GM13977 (cell line): ENCODE measurements around the gene SCYL1.

ENCODE experiments used
- DNase-seq: peaks from one replicate; pipeline ENCODE4 v3.0.0; 2012; ENCODE audit warnings: low spot score
- in situ Hi-C: fragments of 300-500 bp; cut with MboI; formaldehyde crosslinking; loops from one replicate; pipeline ENCODE4 v1.12.0; 2022; ENCODE audit warnings: low sequenced_read_pairs, low pct_unique_long_range_greater_than_20kb, mixed read lengths, inconsistent platforms; ENCODE audit not compliant: unreplicated experiment
- TF ChIP-seq, protein P1 (sequence below): IDR thresholded peaks from 2 replicates; pipeline ENCODE4 v1.5.1; 2012; ENCODE audit warnings: mild to moderate bottlenecking, control low read depth; ENCODE audit not compliant: insufficient read depth; ENCODE audit errors: extremely low read depth, missing control alignments

Gene SCYL1

DNA sequence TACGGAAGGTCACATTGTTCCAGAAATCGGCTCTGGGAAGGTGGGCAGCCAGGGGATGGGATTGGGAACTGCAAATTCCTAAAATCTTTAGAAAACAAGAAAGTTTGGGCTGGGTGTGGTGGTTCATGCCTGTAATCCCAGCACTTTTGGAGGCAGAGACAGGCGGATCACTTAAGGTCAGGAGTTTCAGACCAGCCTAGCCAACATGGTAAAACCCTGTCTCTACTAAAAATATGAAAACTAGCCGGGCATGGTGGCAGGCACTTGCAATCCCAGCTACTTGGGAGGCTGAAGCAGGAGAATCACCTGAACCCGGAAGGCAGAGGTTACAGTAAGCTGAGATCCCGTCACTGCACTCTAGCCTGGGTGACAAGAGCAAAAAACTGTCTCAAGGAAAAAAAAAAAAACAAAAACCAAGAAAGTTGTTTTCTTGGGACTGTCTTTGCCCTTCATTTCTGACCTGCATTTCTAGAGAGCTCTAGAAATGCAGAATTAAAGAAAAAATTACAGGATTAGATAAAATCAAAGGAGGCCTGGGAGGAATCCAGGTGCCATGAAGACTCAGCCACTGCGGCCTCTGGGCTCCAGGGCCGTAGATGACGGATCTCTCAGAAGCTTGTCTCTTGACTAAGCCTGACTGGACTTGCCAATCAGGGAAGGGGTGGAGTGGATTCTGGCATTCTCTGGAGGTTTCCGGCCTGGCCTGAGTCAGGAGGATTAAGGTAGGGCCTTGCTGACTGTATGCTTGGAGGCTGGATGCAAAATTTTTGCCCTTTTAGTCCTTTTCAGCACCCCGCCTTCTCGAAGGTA is 31.3 kb upstream of the SCYL1 start:
- DNase-seq, result no peak
- in situ Hi-C loops, result no loop called here
- TF ChIP-seq, protein P1, sequence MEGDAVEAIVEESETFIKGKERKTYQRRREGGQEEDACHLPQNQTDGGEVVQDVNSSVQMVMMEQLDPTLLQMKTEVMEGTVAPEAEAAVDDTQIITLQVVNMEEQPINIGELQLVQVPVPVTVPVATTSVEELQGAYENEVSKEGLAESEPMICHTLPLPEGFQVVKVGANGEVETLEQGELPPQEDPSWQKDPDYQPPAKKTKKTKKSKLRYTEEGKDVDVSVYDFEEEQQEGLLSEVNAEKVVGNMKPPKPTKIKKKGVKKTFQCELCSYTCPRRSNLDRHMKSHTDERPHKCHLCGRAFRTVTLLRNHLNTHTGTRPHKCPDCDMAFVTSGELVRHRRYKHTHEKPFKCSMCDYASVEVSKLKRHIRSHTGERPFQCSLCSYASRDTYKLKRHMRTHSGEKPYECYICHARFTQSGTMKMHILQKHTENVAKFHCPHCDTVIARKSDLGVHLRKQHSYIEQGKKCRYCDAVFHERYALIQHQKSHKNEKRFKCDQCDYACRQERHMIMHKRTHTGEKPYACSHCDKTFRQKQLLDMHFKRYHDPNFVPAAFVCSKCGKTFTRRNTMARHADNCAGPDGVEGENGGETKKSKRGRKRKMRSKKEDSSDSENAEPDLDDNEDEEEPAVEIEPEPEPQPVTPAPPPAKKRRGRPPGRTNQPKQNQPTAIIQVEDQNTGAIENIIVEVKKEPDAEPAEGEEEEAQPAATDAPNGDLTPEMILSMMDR, result no peak

DNA sequence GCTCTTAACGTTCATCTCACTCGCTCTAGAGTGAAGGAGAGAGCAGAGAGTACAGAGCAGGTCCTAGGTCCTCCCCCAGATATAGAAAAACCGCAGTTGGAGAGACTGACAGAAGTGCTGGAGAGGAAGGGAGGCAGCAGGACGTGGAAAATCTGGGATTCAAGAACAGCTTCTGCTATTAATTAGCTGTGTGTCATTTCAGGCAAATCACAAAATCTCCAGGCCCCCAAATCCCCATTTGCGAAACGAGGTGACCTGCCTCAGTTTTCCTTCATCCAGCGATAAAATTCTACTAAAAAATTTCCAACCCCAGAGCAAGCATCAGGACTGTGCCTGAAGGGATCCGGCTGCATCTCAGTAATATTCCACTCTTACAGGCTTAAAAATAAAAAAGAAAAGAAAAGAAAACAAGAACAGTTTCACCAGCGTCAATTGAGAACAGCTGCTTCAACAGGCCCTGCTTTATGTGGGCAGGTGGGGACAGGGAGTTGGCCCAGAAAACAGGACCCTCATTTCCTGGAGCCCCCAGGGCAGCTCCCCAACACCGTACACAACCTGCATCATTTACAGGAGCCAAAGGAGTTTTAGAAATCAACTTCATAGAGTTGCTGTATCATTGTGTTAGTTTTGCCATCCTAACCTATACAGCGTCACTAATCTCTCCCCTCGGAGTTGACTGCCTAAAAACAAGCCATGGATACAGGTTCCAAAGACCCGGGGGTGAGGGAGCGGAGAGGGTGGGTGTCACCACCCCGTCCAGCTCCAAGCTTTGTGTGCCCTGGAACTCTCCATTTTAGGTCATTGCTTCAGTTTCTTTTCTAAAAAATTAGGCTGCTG is 28.4 kb upstream of the SCYL1 start:
- TF ChIP-seq, protein P1, result no peak
- in situ Hi-C loops, result no loop called here
- DNase-seq, result no peak

DNA sequence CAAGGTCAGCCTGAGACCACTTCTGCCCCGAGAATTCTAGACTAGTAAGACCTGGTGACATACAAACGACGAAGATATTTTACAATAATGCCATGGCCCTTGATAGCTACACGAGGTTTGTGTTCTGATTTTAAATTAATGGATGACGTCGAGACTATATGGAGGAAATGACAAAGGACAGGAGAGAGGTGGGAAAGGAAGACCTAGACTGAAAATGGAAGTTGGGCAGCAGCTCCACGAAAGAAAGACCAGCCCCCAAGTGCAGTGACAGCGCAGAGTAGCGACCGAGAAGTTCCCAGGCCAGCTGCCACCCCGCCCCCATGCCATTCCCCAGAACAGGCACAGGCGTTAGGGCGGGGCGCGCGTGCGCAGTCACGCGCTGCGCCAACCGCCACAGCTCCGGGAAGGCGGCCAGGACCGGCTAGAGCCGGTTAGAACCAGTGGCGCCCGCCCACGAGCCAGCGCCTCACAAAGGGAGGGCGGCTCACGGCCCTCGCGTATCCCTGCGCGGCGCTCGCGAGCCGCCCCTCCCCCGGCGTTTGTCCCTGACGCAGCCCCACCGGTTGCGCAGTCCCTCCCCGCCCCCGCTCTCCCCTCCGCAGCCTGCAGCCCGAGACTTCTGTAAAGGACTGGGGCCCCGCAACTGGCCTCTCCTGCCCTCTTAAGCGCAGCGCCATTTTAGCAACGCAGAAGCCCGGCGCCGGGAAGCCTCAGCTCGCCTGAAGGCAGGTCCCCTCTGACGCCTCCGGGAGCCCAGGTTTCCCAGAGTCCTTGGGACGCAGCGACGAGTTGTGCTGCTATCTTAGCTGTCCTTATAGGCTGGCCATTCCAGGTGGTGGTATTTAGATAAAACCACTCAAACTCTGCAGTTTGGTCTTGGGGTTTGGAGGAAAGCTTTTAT is 27.5 kb upstream of the SCYL1 start:
- peak; percentile 87 for DNase-seq
- in situ Hi-C loops, result no loop called here
- TF ChIP-seq, protein P1, result no peak

DNA sequence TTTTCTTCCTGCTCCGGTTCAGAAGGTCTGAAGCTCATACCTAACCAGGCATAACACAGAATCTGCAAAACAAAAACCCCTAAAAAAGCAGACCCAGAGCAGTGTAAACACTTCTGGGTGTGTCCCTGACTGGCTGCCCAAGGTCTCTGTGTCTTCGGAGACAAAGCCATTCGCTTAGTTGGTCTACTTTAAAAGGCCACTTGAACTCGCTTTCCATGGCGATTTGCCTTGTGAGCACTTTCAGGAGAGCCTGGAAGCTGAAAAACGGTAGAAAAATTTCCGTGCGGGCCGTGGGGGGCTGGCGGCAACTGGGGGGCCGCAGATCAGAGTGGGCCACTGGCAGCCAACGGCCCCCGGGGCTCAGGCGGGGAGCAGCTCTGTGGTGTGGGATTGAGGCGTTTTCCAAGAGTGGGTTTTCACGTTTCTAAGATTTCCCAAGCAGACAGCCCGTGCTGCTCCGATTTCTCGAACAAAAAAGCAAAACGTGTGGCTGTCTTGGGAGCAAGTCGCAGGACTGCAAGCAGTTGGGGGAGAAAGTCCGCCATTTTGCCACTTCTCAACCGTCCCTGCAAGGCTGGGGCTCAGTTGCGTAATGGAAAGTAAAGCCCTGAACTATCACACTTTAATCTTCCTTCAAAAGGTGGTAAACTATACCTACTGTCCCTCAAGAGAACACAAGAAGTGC is 26.7 kb upstream of the SCYL1 start:
- DNase-seq, result peak; percentile 35
- TF ChIP-seq, protein P1, result no peak
- in situ Hi-C loops, result no loop called here

DNA sequence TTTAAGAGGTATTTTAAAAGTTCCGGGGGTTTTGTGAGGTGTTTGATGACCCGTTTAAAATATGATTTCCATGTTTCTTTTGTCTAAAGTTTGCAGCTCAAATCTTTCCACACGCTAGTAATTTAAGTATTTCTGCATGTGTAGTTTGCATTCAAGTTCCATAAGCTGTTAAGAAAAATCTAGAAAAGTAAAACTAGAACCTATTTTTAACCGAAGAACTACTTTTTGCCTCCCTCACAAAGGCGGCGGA is 26.2 kb upstream of the SCYL1 start:
- TF ChIP-seq, protein P1, result no peak
- in situ Hi-C loops, result no loop called here
- DNase-seq, result no peak

DNA sequence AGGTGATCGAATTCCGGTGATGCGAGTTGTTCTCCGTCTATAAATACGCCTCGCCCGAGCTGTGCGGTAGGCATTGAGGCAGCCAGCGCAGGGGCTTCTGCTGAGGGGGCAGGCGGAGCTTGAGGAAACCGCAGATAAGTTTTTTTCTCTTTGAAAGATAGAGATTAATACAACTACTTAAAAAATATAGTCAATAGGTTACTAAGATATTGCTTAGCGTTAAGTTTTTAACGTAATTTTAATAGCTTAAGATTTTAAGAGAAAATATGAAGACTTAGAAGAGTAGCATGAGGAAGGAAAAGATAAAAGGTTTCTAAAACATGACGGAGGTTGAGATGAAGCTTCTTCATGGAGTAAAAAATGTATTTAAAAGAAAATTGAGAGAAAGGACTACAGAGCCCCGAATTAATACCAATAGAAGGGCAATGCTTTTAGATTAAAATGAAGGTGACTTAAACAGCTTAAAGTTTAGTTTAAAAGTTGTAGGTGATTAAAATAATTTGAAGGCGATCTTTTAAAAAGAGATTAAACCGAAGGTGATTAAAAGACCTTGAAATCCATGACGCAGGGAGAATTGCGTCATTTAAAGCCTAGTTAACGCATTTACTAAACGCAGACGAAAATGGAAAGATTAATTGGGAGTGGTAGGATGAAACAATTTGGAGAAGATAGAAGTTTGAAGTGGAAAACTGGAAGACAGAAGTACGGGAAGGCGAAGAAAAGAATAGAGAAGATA is 25.7 kb upstream of the SCYL1 start, which contains the start of gene MALAT1:
MALAT1 (plus strand) TSS at position 69 of the 736 bp plus-strand sequence.
- TF ChIP-seq, protein P1, result no peak
- in situ Hi-C loops, result no loop called here
- peak; percentile 67 for DNase-seq
